WTC11 (cell line): ENCODE measurements around the gene PANK3. TPM values are rescaled to one million over a fixed set of nuclear protein-coding genes. Genes with fewer than 3 reads are reported as not detected.
A peak's percentile ranks its signal among the peaks of the same experiment; 100 is the strongest.

Source experiments
- ATAC-seq: fragments of 200-7000 bp; cut with Tn5 transposase; 2 replicates; pipeline ENCODE4 v1.10.0; 2021; ENCODE audit warnings: mild to moderate bottlenecking, moderate library complexity
- CTCF ChIA-PET: fragments of 300-600 bp; sonication (Branson Sonifier 250); formaldehyde crosslinking; loops from one replicate; lab custom pipeline; 2021; ENCODE audit warnings: antibody characterized with exemption; lab: Charles Lee
- POLR2A ChIA-PET: fragments of 350-600 bp; sonication (Branson Sonifier 250); formaldehyde crosslinking; loops from one replicate; lab custom pipeline; 2021; ENCODE audit warnings: antibody characterized with exemption; lab: Charles Lee
- DNase-seq: peaks from one replicate; pipeline ENCODE4 v3.0.0; 2021; ENCODE audit warnings: low spot score
- H3K27ac Mint-ChIP-seq: 2 replicates; pipeline ENCODE4 v1.8.0; 2021; ENCODE audit warnings: mixed read lengths
- H3K27me3 Mint-ChIP-seq: 2 replicates; pipeline ENCODE4 v1.8.0; 2021; ENCODE audit warnings: low read depth, mild to moderate bottlenecking, moderate library complexity, mixed read lengths
- H3K36me3 Mint-ChIP-seq: 2 replicates; pipeline ENCODE4 v1.8.0; 2021; ENCODE audit warnings: mixed read lengths
- H3K4me1 Mint-ChIP-seq: 2 replicates; pipeline ENCODE4 v1.8.0; 2022; ENCODE audit warnings: mixed read lengths
- H3K4me3 Mint-ChIP-seq: 2 replicates; pipeline ENCODE4 v1.8.0; 2021; ENCODE audit warnings: mild to moderate bottlenecking, moderate library complexity, mixed read lengths
- H3K9me3 Mint-ChIP-seq: 2 replicates; pipeline ENCODE4 v1.8.0; 2021; ENCODE audit warnings: mixed read lengths
- CREB1 ChIP-seq: sonication (generic); formaldehyde crosslinking; IDR thresholded peaks from 2 replicates; pipeline ENCODE4 v1.8.0; 2023; ENCODE audit warnings: mild to moderate bottlenecking, missing genetic modification reagents
- ETV6 ChIP-seq: sonication (generic); formaldehyde crosslinking; IDR thresholded peaks from 2 replicates; pipeline ENCODE4 v1.8.1; 2022; ENCODE audit warnings: mild to moderate bottlenecking, missing genetic modification reagents
- FOXJ3 ChIP-seq: sonication (generic); formaldehyde crosslinking; IDR thresholded peaks from 2 replicates; pipeline ENCODE4 v1.9.0; 2021; ENCODE audit warnings: missing genetic modification reagents, mild to moderate bottlenecking, borderline replicate concordance
- FOXK1 ChIP-seq: sonication (generic); formaldehyde crosslinking; IDR thresholded peaks from 2 replicates; pipeline ENCODE4 v1.8.0; 2022; ENCODE audit warnings: mild to moderate bottlenecking, moderate library complexity, missing genetic modification reagents
- FOXP1 ChIP-seq: sonication (generic); formaldehyde crosslinking; IDR thresholded peaks from 2 replicates; pipeline ENCODE4 v1.8.0; 2022; ENCODE audit warnings: missing genetic modification reagents, mild to moderate bottlenecking, moderate library complexity, borderline replicate concordance
- GTF2I ChIP-seq: fragments of 250-450 bp; sonication (Bioruptor Pico); conservative IDR thresholded peaks from 2 replicates; pipeline ENCODE4 v1.4.0; 2021; ENCODE audit warnings: mild to moderate bottlenecking
- NR2C2 ChIP-seq: sonication (generic); formaldehyde crosslinking; IDR thresholded peaks from 2 replicates; pipeline ENCODE4 v1.8.0; 2022; ENCODE audit warnings: mild to moderate bottlenecking, missing genetic modification reagents
- PRRX2 ChIP-seq: fragments of 250-450 bp; sonication (Bioruptor Pico); IDR thresholded peaks from 2 replicates; pipeline ENCODE4 v1.8.0; 2021; ENCODE audit warnings: mild to moderate bottlenecking
- TCF7 ChIP-seq: sonication (generic); formaldehyde crosslinking; IDR thresholded peaks from 2 replicates; pipeline ENCODE4 v1.8.0; 2022; ENCODE audit warnings: mild to moderate bottlenecking, low read depth, missing genetic modification reagents, moderate library complexity
- TEAD1 ChIP-seq: sonication (generic); formaldehyde crosslinking; IDR thresholded peaks from 2 replicates; pipeline ENCODE4 v1.8.0; 2022; ENCODE audit warnings: mild to moderate bottlenecking, missing genetic modification reagents
- ZNF138 ChIP-seq: sonication (generic); formaldehyde crosslinking; conservative IDR thresholded peaks from 2 replicates; pipeline ENCODE4 v1.8.1; 2022; ENCODE audit warnings: mild to moderate bottlenecking, moderate library complexity, missing genetic modification reagents
- ZNF219 ChIP-seq: sonication (generic); formaldehyde crosslinking; IDR thresholded peaks from 2 replicates; pipeline ENCODE4 v1.8.0; 2023; ENCODE audit warnings: missing genetic modification reagents, mild to moderate bottlenecking, borderline replicate concordance
- ZNF317 ChIP-seq: sonication (generic); formaldehyde crosslinking; IDR thresholded peaks from 2 replicates; pipeline ENCODE4 v1.8.1; 2023; ENCODE audit warnings: low read depth, mild to moderate bottlenecking, moderate library complexity, missing genetic modification reagents, borderline replicate concordance
- total RNA-seq: library from RNA; stranded (reverse); gene quantifications from 3 replicates; pipeline ENCODE4 v1.2.3, GENCODE V29; 2021
- TF ChIP-seq, protein P1 (sequence below): fragments of 250-450 bp; sonication (Bioruptor Pico); IDR thresholded peaks from 2 replicates; pipeline ENCODE4 v1.8.0; 2021; ENCODE audit warnings: mild to moderate bottlenecking
- TF ChIP-seq, protein P2 (sequence below): fragments of 250-450 bp; sonication (Bioruptor Pico); conservative IDR thresholded peaks from 2 replicates; pipeline ENCODE4 v1.9.0; 2021; ENCODE audit warnings: mild to moderate bottlenecking
- TF ChIP-seq, protein P3 (sequence below): sonication (generic); formaldehyde crosslinking; IDR thresholded peaks from 2 replicates; pipeline ENCODE4 v1.8.1; 2023; ENCODE audit warnings: mild to moderate bottlenecking, missing genetic modification reagents, moderate library complexity
- TF ChIP-seq, protein P4 (sequence below): sonication (generic); formaldehyde crosslinking; IDR thresholded peaks from 2 replicates; pipeline ENCODE4 v1.8.0; 2023; ENCODE audit warnings: missing genetic modification reagents
- TF ChIP-seq, protein P5 (sequence below): sonication (generic); formaldehyde crosslinking; IDR thresholded peaks from 2 replicates; pipeline ENCODE4 v1.8.1; 2022; ENCODE audit warnings: mild to moderate bottlenecking, moderate library complexity, missing genetic modification reagents
- TF ChIP-seq, protein P6 (sequence below): sonication (generic); formaldehyde crosslinking; IDR thresholded peaks from 2 replicates; pipeline ENCODE4 v1.8.0; 2022; ENCODE audit warnings: mild to moderate bottlenecking, missing genetic modification reagents
- TF ChIP-seq, protein P7 (sequence below): sonication (generic); formaldehyde crosslinking; IDR thresholded peaks from 2 replicates; pipeline ENCODE4 v1.8.0; 2022; ENCODE audit warnings: mild to moderate bottlenecking, missing genetic modification reagents
- TF ChIP-seq, protein P8 (sequence below): fragments of 250-450 bp; sonication (Bioruptor Pico); IDR thresholded peaks from 2 replicates; pipeline ENCODE4 v2.1.2; 2022; ENCODE audit warnings: mild to moderate bottlenecking, moderate library complexity

PANK3 gene
- total RNA-seq, 1 experiment from 2014 or later, result 90.2 TPM

DNA sequence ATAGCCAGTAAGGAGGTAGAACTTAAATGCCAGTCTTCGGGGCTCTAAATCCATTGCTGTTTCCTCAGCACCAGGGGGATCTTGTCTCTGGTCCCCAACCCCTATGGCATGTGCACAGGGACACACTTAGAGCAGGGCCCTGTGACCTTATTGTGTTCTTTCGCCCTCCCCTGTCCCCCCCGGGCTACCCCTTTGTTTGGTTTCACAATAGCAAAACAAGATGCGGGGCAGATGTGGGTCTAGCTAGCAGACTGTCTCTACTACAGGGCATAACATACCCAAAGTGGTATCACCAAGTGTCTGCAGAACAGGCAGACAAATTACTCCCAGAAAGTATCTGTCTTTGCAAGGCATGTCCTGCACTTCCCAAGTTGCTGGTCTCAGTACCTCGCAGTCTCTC, 48.0 kb downstream of the PANK3 start:
- no peak overlapping the region for H3K4me3 Mint-ChIP-seq
- H3K36me3 Mint-ChIP-seq, result no peaks in the 10 kb centered on the region; the same call in 1 of the 2 replicates
- ATAC-seq (no peak), DNase-seq (no peak)
- peaks cover 16% of the 10 kb centered on the region for H3K4me1 Mint-ChIP-seq
- peaks cover 36% of the 10 kb centered on the region for H3K27me3 Mint-ChIP-seq
- H3K9me3 Mint-ChIP-seq, result no peaks in the 10 kb centered on the region
- ChIA-PET POLR2A (no interaction called here), CTCF (no interaction called here)
- TF ChIP-seq ZNF317 (CRISPR knock-in tag) (no peak), NR2C2 (no peak)
- TF ChIP-seq, protein P1, sequence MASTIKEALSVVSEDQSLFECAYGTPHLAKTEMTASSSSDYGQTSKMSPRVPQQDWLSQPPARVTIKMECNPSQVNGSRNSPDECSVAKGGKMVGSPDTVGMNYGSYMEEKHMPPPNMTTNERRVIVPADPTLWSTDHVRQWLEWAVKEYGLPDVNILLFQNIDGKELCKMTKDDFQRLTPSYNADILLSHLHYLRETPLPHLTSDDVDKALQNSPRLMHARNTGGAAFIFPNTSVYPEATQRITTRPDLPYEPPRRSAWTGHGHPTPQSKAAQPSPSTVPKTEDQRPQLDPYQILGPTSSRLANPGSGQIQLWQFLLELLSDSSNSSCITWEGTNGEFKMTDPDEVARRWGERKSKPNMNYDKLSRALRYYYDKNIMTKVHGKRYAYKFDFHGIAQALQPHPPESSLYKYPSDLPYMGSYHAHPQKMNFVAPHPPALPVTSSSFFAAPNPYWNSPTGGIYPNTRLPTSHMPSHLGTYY (CRISPR knock-in tag), result no peak
- TF ChIP-seq, protein P2, sequence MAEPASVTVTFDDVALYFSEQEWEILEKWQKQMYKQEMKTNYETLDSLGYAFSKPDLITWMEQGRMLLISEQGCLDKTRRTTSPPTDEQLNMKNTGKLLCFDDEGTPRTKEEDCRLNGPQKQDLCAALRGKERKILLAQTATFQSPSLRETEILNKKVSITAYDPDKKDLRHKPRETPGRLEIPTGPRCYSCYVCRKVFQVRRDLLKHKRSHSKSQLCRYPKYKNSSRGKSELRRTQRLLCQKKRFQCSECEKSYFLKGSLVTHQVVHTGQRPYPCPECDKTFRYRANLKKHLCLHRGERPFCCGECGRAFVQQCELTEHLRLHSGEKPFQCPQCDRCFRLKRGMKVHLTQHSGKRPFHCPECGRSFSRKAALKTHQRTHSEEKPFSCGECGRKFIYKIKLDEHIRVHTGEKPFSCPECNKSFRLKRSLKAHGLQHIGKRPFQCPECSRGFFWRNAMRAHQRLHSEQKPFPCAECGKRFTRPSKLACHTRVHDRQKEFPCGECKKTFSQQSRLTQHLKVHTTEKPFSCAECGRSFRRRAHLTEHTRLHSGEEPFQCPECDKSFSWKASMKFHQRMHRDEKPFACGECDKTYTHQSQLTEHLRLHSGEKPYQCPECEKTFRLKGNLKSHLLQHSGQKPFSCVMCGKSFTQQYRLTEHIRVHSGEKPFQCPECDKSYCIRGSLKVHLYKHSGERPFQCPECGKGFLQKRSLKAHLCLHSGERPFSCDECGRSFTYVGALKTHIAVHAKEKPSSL, result no peak
- H3K27ac Mint-ChIP-seq, result no peak overlapping the region

DNA sequence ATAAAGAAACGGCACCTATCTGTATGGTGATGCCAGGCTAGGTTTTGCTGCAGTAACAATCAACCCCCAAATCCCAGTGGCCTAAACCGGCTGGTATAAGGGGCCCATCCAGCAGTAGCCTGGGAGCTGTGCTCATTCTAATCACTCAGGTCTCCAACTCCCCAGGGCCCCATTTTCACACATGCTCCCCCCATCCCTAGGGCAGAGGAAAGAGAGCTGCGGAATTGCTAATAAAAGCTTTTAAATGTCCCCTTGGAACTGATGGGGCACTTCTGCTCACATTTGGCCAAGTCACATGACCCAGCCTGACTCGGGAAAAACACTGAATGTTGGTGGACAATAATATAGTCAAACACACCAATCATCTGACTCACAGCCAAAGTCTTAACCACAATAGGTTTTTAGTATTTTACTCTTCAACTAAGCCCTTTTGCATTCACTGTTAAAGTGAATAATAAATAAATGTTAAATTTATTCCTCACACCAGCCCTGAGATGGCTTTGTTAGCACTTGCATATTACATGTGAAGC, 48.5 kb downstream of the PANK3 start:
- POLR2A ChIA-PET, result no interaction called here
- TF ChIP-seq FOXJ3 (no peak), ETV6 (no peak), GTF2I (no peak), FOXK1 (CRISPR knock-in tag) (no peak), PRRX2 (CRISPR knock-in tag) (no peak)
- TF ChIP-seq, protein P3, sequence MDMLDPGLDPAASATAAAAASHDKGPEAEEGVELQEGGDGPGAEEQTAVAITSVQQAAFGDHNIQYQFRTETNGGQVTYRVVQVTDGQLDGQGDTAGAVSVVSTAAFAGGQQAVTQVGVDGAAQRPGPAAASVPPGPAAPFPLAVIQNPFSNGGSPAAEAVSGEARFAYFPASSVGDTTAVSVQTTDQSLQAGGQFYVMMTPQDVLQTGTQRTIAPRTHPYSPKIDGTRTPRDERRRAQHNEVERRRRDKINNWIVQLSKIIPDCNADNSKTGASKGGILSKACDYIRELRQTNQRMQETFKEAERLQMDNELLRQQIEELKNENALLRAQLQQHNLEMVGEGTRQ (CRISPR knock-in tag), result 0 out of 2 replicates have a peak, but pooled peaks have one; percentile 13
- TF ChIP-seq, protein P4, sequence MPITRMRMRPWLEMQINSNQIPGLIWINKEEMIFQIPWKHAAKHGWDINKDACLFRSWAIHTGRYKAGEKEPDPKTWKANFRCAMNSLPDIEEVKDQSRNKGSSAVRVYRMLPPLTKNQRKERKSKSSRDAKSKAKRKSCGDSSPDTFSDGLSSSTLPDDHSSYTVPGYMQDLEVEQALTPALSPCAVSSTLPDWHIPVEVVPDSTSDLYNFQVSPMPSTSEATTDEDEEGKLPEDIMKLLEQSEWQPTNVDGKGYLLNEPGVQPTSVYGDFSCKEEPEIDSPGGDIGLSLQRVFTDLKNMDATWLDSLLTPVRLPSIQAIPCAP (CRISPR knock-in tag), result no peak
- TF ChIP-seq, all 79 proteins: peak for 1
- peak overlapping the region; percentile 70 for H3K4me3 Mint-ChIP-seq
- no peak overlapping the region for H3K27ac Mint-ChIP-seq
- no peaks in the 10 kb centered on the region for H3K9me3 Mint-ChIP-seq
- peaks cover 36% of the 10 kb centered on the region for H3K27me3 Mint-ChIP-seq
- H3K36me3 Mint-ChIP-seq, result no peaks in the 10 kb centered on the region; the same call in 1 of the 2 replicates
- peaks cover 16% of the 10 kb centered on the region for H3K4me1 Mint-ChIP-seq
- DNase-seq (no peak), ATAC-seq (no peak)
- CTCF ChIA-PET, result no interaction called here

DNA sequence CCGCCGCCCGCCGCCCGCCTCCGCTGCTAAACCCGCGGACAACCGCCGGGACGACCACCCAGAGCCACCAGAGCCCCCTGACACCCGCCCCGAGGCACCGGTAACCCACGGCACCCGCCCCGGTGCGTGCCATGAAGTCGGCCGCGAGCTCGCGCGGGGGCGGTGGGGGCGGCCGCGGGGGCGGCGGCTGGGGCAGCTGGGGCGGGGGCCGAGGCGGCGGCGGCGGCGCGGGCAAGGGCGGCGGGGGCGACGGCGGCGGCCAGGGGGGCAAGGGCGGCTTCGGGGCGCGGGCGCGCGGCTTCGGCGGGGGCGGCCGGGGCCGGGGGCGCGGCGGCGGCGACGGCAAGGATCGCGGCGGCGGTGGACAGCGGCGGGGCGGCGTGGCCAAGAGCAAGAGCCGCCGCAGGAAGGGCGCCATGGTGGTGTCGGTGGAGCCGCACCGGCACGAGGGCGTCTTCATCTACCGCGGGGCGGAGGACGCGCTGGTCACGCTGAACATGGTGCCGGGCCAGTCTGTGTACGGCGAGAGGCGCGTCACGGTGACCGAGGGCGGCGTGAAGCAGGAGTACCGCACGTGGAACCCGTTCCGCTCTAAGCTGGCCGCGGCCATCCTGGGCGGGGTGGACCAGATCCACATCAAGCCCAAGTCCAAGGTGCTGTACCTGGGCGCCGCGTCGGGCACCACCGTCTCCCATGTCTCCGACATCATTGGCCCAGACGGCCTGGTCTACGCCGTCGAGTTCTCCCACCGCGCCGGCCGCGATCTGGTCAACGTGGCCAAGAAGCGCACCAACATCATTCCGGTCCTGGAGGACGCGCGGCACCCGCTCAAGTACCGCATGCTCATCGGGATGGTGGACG, 49.6 kb downstream of the PANK3 start:
- DNase-seq (peak; percentile 41), ATAC-seq (peak; percentile 35)
- ChIA-PET CTCF (no interaction called here), POLR2A (no interaction called here)
- Mint-ChIP-seq H3K4me3 (peak overlapping the region; percentile 70), H3K4me1 (peaks cover 16% of the 10 kb centered on the region), H3K27me3 (peaks cover 36% of the 10 kb centered on the region), H3K27ac (no peak overlapping the region), H3K36me3 (no peaks in the 10 kb centered on the region; the same call in 1 of the 2 replicates), H3K9me3 (no peaks in the 10 kb centered on the region)
- 0 out of 2 replicates have a peak, but pooled peaks have one; percentile 17 for TF ChIP-seq ZNF219 (CRISPR knock-in tag)
- TF ChIP-seq FOXP1 (CRISPR knock-in tag), result peak; percentile 91
- TF ChIP-seq, protein P5, sequence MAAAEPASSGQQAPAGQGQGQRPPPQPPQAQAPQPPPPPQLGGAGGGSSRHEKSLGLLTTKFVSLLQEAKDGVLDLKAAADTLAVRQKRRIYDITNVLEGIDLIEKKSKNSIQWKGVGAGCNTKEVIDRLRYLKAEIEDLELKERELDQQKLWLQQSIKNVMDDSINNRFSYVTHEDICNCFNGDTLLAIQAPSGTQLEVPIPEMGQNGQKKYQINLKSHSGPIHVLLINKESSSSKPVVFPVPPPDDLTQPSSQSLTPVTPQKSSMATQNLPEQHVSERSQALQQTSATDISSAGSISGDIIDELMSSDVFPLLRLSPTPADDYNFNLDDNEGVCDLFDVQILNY (CRISPR knock-in tag), result 0 out of 2 replicates have a peak, but pooled peaks have one; percentile 63
- TF ChIP-seq TEAD1 (CRISPR knock-in tag), result 0 out of 2 replicates have a peak, but pooled peaks have one; percentile 37
- TF ChIP-seq, protein P6, sequence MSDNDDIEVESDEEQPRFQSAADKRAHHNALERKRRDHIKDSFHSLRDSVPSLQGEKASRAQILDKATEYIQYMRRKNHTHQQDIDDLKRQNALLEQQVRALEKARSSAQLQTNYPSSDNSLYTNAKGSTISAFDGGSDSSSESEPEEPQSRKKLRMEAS (CRISPR knock-in tag), result peak; percentile 93
- TF ChIP-seq, protein P7, sequence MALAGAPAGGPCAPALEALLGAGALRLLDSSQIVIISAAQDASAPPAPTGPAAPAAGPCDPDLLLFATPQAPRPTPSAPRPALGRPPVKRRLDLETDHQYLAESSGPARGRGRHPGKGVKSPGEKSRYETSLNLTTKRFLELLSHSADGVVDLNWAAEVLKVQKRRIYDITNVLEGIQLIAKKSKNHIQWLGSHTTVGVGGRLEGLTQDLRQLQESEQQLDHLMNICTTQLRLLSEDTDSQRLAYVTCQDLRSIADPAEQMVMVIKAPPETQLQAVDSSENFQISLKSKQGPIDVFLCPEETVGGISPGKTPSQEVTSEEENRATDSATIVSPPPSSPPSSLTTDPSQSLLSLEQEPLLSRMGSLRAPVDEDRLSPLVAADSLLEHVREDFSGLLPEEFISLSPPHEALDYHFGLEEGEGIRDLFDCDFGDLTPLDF (CRISPR knock-in tag), result peak; percentile 83; the same call in 1 of the 2 replicates
- TF ChIP-seq CREB1 (CRISPR knock-in tag), result 0 out of 2 replicates have a peak, but pooled peaks have one; percentile 68
- TF ChIP-seq, protein P8, sequence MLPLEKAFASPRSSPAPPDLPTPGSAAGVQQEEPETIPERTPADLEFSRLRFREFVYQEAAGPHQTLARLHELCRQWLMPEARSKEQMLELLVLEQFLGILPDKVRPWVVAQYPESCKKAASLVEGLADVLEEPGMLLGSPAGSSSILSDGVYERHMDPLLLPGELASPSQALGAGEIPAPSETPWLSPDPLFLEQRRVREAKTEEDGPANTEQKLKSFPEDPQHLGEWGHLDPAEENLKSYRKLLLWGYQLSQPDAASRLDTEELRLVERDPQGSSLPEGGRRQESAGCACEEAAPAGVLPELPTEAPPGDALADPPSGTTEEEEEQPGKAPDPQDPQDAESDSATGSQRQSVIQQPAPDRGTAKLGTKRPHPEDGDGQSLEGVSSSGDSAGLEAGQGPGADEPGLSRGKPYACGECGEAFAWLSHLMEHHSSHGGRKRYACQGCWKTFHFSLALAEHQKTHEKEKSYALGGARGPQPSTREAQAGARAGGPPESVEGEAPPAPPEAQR (CRISPR knock-in tag), result no peak
- TF ChIP-seq ZNF138 (CRISPR knock-in tag), result 0 out of 2 replicates have a peak, but pooled peaks have one; percentile 77
- peak; percentile 83; the same call in 1 of the 2 replicates for TF ChIP-seq TCF7 (CRISPR knock-in tag)
